Stimulated activated memory B cell treated with anti-CD40 and anti-IgM and Interleukin-4, amounts not matched to agents 10 μg/mL and 1 μg/mL and 100 μg/mL, for 72 hours (primary cell): Measurements from ENCODE around the gene CXCL1.

Experiments
- ATAC-seq: fragments of 150-1000 bp; cut with Tn5 transposase; 2 replicates; pipeline ENCODE4 v1.10.0; 2021
- H3K27ac Mint-ChIP-seq: one replicate; pipeline ENCODE4 v1.8.0; 2022; ENCODE audit warnings: mild to moderate bottlenecking, mixed read lengths
- H3K27me3 Mint-ChIP-seq: one replicate; pipeline ENCODE4 v1.8.0; 2022; ENCODE audit warnings: mixed read lengths
- H3K36me3 Mint-ChIP-seq: one replicate; pipeline ENCODE4 v1.8.0; 2022; ENCODE audit warnings: mixed read lengths
- H3K4me1 Mint-ChIP-seq: one replicate; pipeline ENCODE4 v1.8.0; 2022; ENCODE audit warnings: mixed read lengths
- H3K4me3 Mint-ChIP-seq: one replicate; pipeline ENCODE4 v1.8.0; 2022; ENCODE audit warnings: mild to moderate bottlenecking, moderate library complexity, mixed read lengths
- H3K9me3 Mint-ChIP-seq: one replicate; pipeline ENCODE4 v1.8.0; 2022; ENCODE audit warnings: mixed read lengths

Gene CXCL1

GRCh38 chr4:73912191-73912590 is 43.0 kb downstream of the CXCL1 start:
- H3K27ac Mint-ChIP-seq = no peak overlapping the region
- H3K9me3 Mint-ChIP-seq = no peaks in the 10 kb centered on the region
- no peak for ATAC-seq
- no peak overlapping the region for H3K4me3 Mint-ChIP-seq
- H3K36me3 Mint-ChIP-seq = no peaks in the 10 kb centered on the region
- no peaks in the 10 kb centered on the region for H3K4me1 Mint-ChIP-seq
- H3K27me3 Mint-ChIP-seq = no peaks in the 10 kb centered on the region

- ATAC-seq = no peak
- Mint-ChIP-seq H3K4me3 (no peak overlapping the region), H3K27ac (no peak overlapping the region), H3K9me3 (no peaks in the 10 kb centered on the region), H3K4me1 (no peaks in the 10 kb centered on the region), H3K36me3 (no peaks in the 10 kb centered on the region), H3K27me3 (no peaks in the 10 kb centered on the region)
Observed at GRCh38 chr4:73914071-73914470, 44.9 kb downstream of the CXCL1 start.

DNA sequence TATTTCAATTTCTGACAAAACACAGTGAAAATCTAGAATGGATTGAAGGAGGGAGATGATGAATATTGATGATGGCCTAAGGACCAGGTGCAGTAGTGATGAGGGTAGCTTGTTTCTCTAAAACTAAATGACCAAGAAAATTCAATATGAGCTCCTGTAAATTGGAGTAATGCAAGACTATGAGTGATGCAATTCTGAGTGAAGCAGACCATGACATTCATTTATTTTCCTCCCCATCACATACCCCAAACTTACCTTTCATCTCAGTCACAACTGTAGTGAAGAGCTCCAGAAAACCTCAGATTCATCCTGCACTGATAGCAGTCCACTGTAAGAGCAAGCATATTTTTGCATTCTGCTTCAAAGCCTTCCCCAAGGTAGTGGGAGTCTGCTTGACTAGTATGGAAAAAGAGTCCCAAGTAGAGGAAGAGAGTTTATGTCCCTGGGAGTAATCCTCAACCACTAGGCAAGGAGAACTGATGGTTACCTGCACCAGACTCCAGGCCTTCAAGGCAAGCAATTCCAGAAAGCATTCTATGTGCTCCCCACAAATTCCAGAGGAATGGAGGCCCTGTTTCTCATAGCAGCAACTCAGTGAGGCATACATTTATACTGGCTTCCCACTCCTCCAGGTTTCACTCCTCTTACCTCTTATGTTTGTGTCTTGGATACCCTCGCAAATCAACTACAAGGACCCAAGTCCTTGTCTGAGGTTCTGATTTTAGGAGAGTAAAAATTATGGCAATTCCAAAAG is 47.2 kb downstream of the CXCL1 start:
- H3K27ac Mint-ChIP-seq = no peak overlapping the region
- no peaks in the 10 kb centered on the region for H3K9me3 Mint-ChIP-seq
- ATAC-seq = no peak
- no peaks in the 10 kb centered on the region for H3K36me3 Mint-ChIP-seq
- no peak overlapping the region for H3K4me3 Mint-ChIP-seq
- no peaks in the 10 kb centered on the region for H3K4me1 Mint-ChIP-seq
- no peaks in the 10 kb centered on the region for H3K27me3 Mint-ChIP-seq

DNA sequence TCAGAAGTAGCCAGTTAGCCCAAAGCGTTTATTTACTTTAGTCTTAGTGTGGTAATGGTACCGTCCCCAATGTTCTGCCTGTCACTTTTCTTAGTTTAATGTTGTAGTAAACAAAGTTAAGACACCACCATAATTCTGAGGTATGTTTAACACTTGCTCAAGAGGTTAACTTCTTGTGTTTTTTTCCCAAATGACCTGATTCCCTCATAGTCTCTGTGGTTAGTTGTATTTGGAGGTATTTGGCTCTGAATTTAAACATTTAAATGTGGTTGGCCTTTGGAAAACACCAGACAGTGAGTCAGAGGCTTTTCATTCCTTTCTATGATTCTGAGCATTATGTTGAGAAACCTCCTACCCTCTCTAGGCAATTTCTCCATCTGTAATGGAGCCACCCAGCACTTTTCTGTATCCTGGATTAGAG is 47.9 kb downstream of the CXCL1 start:
- Mint-ChIP-seq H3K9me3 (no peaks in the 10 kb centered on the region), H3K4me1 (no peaks in the 10 kb centered on the region), H3K4me3 (no peak overlapping the region), H3K27ac (no peak overlapping the region), H3K27me3 (no peaks in the 10 kb centered on the region), H3K36me3 (no peaks in the 10 kb centered on the region)
- ATAC-seq = no peak

GRCh38 chr4:73918058-73918457 is 48.9 kb downstream of the CXCL1 start:
- Mint-ChIP-seq H3K4me1 (no peaks in the 10 kb centered on the region), H3K9me3 (no peaks in the 10 kb centered on the region)

DNA sequence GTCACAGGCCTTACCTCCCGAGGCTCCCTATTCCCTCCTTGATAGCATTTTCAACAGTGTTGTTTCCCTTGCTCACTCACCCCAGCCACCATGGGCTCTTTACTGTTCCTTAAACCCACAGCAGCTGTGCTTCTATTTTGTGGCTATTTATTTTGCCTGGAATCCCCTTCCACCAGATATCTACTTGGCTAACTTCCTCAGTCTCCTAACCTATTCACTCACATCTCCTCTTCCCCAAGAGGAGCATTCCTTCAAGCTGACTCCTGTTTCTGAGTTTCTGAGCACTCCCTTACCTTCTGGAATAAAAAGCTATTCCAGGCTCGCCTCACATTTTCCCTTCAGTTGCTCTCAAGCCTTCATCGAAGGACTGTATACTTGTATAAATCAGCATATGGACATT is 50.5 kb downstream of the CXCL1 start:
- H3K9me3 Mint-ChIP-seq = no peaks in the 10 kb centered on the region

More at GRCh38 chr4:73918058-73918457, 48.9 kb downstream of the CXCL1 start:
- Mint-ChIP-seq H3K4me3 (no peak overlapping the region), H3K36me3 (no peaks in the 10 kb centered on the region), H3K27me3 (no peaks in the 10 kb centered on the region), H3K27ac (no peak overlapping the region)
- no peak for ATAC-seq

More for the DNA sequence above, 50.5 kb downstream of the CXCL1 start:
- no peaks in the 10 kb centered on the region for H3K4me1 Mint-ChIP-seq
- no peak overlapping the region for H3K4me3 Mint-ChIP-seq
- no peaks in the 10 kb centered on the region for H3K27me3 Mint-ChIP-seq
- no peaks in the 10 kb centered on the region for H3K36me3 Mint-ChIP-seq
- ATAC-seq = no peak
- H3K27ac Mint-ChIP-seq = no peak overlapping the region
